ENCODE measurements around the gene CCDC57.

GRCh38 chr17:82229698-82230608 lies 17.3 kb upstream of the CCDC57 start:
- TF ChIP-seq CTCF (IDR thresholded peaks at IDR 0.05) = no peak
- TF ChIP-seq EP300 (IDR thresholded peaks at IDR 0.05) = no peak
- no peak for TF ChIP-seq POLR2A (IDR thresholded peaks at IDR 0.05)
- no peak for TF ChIP-seq POLR2AphosphoS5 (IDR thresholded peaks at IDR 0.05)

Measured in stomach (tissue), 4 donors.